Vagina (tissue), 2 donors: Measurements from ENCODE around the gene NOTCH1. TPM values are rescaled to one million over a fixed set of nuclear protein-coding genes. Genes with fewer than 3 reads are reported as not detected.

Experiments used
- DNase-seq, 2 donors: peaks; one replicate each; pipeline ENCODE4 v3.0.0-alpha.2; 2017; ENCODE audit errors: extremely low spot score in 2 of 2
- H3K27ac ChIP-seq: fragments of 200-600 bp; sonication (generic); one replicate; pipeline ENCODE4 v1.5.1; 2019
- H3K27me3 ChIP-seq: fragments of 200-600 bp; sonication (generic); one replicate; pipeline ENCODE4 v1.5.1; 2019
- H3K36me3 ChIP-seq, 2 donors: fragments of 200-600 bp; sonication (generic); one replicate each; pipeline ENCODE4 v1.5.1; 2017 to 2019
- H3K4me1 ChIP-seq: fragments of 200-600 bp; sonication (generic); one replicate; pipeline ENCODE4 v1.5.1; 2019
- H3K4me3 ChIP-seq, 2 donors: fragments of 200-600 bp; sonication (generic); 1 replicate in 1 of 2; 2 replicates in 1 of 2; pipeline ENCODE4 v1.5.1; 2016 to 2019
- H3K9me3 ChIP-seq: fragments of 200-600 bp; sonication (generic); one replicate; pipeline ENCODE4 v1.5.1; 2019
- POLR2A ChIP-seq, 2 donors: fragments of 450-650 bp; IDR thresholded peaks; one replicate each; pipeline ENCODE4 v1.6.1; 2017; ENCODE audit warnings: antibody characterized with exemption in 2 of 2, mild to moderate bottlenecking in 2 of 2, moderate library complexity in 2 of 2
- POLR2AphosphoS5 ChIP-seq, 2 donors: sonication (generic); formaldehyde crosslinking; IDR thresholded peaks; one replicate each; pipeline ENCODE4 v1.9.0; 2017; ENCODE audit warnings: antibody characterized with exemption in 2 of 2, mild to moderate bottlenecking in 2 of 2, low read depth in 1 of 2; ENCODE audit not compliant: insufficient read depth in 1 of 2
- intact Hi-C: fragments of 100-400 bp; cut with DNase I; formaldehyde crosslinking; loops from one replicate; pipeline ENCODE4 v1.15.1; 2023
- total RNA-seq: library from RNA; depleted of rRNA; stranded (reverse); fragments of >200 nt; gene quantifications from one replicate; pipeline ENCODE4 v1.2.3, GENCODE V29; 2016
- TF ChIP-seq, protein P1 (sequence below), 3 experiments: fragments of 450-650 bp in 2 of 3; fragments of 200-600 bp in 1 of 3; sonication (generic) in 1 of 3; IDR thresholded peaks; one replicate each; pipeline ENCODE4 v1.5.1; 2017 to 2019; ENCODE audit warnings: antibody characterized with exemption in 3 of 3, mild to moderate bottlenecking in 2 of 3, moderate library complexity in 2 of 3

NOTCH1 gene
- total RNA-seq, 1 donor from 2014 or later: 67.0 TPM

DNA sequence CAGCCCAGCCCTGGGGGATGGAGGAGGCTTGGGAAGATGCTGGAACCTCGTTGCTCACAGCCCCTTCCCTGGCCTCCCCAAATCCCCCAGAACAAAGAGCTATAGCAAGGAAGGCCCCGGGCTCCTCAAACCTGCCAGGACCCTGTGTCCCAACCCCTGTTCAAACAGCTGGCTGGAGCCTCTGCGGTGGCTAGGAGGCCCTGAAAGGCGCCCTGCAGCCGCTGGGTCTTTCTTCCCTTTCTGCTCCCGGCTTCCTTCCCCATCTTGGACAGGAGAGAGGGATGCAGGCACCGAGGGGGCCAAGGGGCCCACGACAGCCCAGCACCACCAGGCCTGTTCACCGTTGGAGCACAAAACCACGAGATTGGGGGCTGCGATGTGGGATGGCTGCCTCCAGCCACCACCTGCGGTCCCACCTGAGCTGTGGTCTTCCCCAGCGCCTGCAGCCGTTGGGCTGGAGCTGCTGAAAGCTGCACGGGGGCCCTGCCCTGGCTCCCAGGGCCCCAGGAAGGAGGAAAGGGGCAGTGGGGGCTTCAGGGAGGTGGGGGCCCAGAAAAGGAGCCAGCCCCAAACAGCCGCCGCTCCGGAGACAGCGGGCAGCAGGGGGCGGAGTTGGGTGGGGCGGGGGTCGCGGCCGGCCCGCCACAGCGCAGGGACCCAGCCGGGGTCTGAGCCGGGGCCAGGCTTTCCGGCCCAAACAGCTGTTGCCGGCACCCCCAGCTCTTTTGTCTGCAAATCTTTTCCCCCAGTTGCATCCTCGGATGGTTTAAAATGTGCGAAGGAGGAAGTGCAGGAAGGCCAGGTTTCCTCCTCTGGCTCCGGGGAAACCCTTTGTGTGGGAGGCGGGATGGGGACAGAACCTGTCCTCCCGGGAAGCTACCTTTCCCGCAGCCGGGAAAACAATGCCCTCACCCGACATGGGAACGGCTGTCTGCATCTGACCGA, 16.1 kb downstream of the NOTCH1 start:
- Histone ChIP-seq H3K27me3 (no peaks in the 10 kb centered on the region), H3K4me1 (peaks cover 98% of the 10 kb centered on the region), H3K9me3 (no peaks in the 10 kb centered on the region), H3K4me3 (no peak overlapping the region), H3K36me3 (no peaks in the 10 kb centered on the region), H3K27ac (no peak overlapping the region)
- TF ChIP-seq, protein P1, sequence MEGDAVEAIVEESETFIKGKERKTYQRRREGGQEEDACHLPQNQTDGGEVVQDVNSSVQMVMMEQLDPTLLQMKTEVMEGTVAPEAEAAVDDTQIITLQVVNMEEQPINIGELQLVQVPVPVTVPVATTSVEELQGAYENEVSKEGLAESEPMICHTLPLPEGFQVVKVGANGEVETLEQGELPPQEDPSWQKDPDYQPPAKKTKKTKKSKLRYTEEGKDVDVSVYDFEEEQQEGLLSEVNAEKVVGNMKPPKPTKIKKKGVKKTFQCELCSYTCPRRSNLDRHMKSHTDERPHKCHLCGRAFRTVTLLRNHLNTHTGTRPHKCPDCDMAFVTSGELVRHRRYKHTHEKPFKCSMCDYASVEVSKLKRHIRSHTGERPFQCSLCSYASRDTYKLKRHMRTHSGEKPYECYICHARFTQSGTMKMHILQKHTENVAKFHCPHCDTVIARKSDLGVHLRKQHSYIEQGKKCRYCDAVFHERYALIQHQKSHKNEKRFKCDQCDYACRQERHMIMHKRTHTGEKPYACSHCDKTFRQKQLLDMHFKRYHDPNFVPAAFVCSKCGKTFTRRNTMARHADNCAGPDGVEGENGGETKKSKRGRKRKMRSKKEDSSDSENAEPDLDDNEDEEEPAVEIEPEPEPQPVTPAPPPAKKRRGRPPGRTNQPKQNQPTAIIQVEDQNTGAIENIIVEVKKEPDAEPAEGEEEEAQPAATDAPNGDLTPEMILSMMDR (IDR thresholded peaks at IDR 0.05): no peak
- TF ChIP-seq POLR2A (IDR thresholded peaks at IDR 0.05) (no peak), POLR2AphosphoS5 (IDR thresholded peaks at IDR 0.05; ENCODE audit: insufficient read depth in 1 of 2, low read depth in 1 of 2) (no peak)
- intact Hi-C loops: no loop called here
- DNase-seq: no peak

DNA sequence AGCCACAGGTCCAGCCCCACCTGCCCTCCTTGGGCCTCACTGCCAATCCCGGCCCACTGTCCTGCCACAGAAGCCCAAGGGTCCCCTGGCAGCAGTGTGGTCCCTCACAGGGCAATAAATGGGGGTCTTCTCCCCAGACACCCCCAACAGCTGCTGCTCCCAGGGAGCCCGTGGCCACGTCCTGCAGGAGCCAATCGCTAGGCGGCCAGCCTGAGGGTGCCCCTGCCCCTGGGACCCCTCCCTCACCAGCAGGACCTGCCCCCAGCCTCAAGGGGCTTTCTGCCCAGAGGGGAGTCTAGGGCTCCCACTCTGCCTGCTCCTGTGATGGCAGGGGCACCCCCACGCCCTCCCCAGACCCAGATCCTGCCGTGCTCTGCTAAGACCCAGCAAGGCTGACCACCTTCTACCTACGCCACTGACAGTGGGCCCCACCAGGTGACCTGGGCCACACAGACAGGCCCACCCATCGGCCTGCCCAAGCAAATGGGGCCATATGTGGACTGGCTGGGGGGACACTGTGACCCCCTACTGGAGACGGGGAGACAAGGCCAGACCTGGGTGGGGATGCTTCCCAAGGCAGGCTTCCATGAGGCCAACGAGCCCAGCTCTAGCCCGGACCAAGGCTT, 17.0 kb downstream of the NOTCH1 start:
- intact Hi-C loops: no loop called here
- Histone ChIP-seq H3K27ac (no peak overlapping the region), H3K4me1 (peaks cover 90% of the 10 kb centered on the region), H3K4me3 (no peak overlapping the region), H3K27me3 (no peaks in the 10 kb centered on the region), H3K9me3 (no peaks in the 10 kb centered on the region), H3K36me3 (no peaks in the 10 kb centered on the region)
- no peak for DNase-seq
- no peak for TF ChIP-seq POLR2AphosphoS5 (IDR thresholded peaks at IDR 0.05; ENCODE audit: insufficient read depth in 1 of 2, low read depth in 1 of 2)
- TF ChIP-seq, protein P1 (IDR thresholded peaks at IDR 0.05): no peak
- no peak for TF ChIP-seq POLR2A (IDR thresholded peaks at IDR 0.05)

DNA sequence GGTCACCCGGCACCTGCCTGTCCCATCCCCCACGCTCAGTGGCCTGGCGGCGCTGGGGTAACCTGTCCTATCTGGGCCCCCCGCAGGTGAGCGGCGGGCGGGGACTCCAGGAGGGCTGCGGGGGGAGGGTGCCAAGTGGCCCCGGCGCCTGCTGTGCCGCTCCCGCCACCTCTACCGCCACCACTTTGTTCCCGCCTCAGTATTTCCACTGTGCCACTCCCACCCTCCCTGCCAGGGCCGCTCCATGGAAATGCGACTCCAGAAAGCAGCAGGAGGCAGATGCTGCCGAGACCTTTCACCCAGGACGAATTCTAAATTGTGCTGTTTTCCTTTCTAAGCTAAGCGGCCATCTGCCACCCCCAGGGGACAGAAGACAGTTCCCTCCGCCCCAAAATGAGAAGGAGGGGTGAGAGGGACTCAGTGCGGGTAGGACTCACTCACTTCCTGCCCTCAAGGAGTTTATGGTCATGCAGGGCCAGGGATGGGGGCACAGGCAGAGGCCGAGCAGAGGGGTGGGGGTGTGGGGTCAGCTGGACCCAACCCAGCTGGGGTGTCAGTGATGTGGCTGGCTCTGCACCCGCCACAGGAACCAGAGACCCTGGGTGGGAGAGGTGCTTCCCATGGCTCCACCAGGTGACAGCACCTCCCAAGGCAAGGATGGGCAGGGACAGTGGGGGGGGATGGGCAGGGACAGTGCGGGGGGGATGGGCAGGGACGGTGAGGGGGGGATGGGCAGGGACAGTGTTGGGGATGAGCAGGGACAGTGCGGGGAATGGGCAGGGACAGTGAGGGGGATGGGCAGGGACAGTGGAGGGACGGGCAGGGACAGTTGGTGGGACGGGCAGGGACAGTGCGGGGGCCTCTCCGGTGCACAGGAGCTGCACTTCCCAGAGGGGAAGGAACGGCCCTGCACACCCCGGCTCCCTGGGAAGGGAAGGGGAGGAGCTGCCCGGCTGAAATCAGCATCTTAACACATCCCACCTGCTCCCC, 17.8 kb downstream of the NOTCH1 start:
- H3K9me3 ChIP-seq: no peaks in the 10 kb centered on the region
- no peak overlapping the region for H3K4me3 ChIP-seq
- peak in 1 of 2 donors; percentile 30 for TF ChIP-seq POLR2AphosphoS5 (IDR thresholded peaks at IDR 0.05; ENCODE audit: insufficient read depth in 1 of 2, low read depth in 1 of 2)
- no peak for TF ChIP-seq POLR2A (IDR thresholded peaks at IDR 0.05)
- TF ChIP-seq, protein P1 (IDR thresholded peaks at IDR 0.05): no peak
- peaks cover 0 to 5% of the 10 kb centered on the region in 2 donors for H3K36me3 ChIP-seq
- H3K27ac ChIP-seq: peak overlapping the region; percentile 44
- H3K27me3 ChIP-seq: no peaks in the 10 kb centered on the region
- H3K4me1 ChIP-seq: peaks cover 82% of the 10 kb centered on the region
- DNase-seq: no peak
- intact Hi-C loops: no loop called here

DNA sequence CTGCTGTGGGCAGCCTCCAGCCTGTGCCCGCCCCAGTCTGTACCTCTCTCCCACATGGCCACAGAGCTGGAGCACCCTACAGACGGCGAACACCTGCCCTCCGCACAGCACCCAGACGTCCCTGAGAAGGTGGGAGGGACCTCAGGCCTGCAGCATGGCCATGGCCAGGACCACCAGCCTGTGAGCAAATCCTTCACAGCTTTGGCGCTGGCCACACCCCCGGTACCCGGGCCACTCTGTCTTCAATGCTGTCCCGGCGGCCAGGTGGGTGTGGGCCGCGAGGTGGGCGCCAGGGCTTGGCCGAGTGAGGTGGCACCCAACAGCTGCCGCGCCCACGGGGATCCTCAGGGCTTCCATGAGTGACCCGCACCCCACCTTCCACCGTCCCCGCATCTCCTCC, 18.7 kb downstream of the NOTCH1 start:
- intact Hi-C loops: no loop called here
- peak overlapping the region; percentile 44 for H3K27ac ChIP-seq
- peaks cover 73% of the 10 kb centered on the region for H3K4me1 ChIP-seq
- peaks cover 0 to 10% of the 10 kb centered on the region in 2 donors for H3K36me3 ChIP-seq
- H3K4me3 ChIP-seq: no peak overlapping the region
- TF ChIP-seq POLR2A (IDR thresholded peaks at IDR 0.05) (no peak), POLR2AphosphoS5 (IDR thresholded peaks at IDR 0.05; ENCODE audit: insufficient read depth in 1 of 2, low read depth in 1 of 2) (no peak)
- TF ChIP-seq, protein P1 (IDR thresholded peaks at IDR 0.05): no peak
- no peaks in the 10 kb centered on the region for H3K9me3 ChIP-seq
- no peaks in the 10 kb centered on the region for H3K27me3 ChIP-seq
- DNase-seq: no peak
